HL-60/S4 treated with retinoic acid at 250 ng/mL for 4 days and 3 days (cell line): ENCODE results near the gene DUSP22.
"Not testable (repeated sequence)": the region's sequence is repeated elsewhere in the genome, so short reads cannot be mapped to it uniquely, and the experiment has no call there.

Source experiments
- in situ Hi-C: fragments of 300-500 bp; cut with MboI; formaldehyde crosslinking; loops from 2 replicates; pipeline ENCODE4 v1.7.0; 2022; ENCODE audit warnings: low sequenced_read_pairs

DUSP22 gene

GRCh38 chr6:322940-323729, 30.8 kb downstream of the DUSP22 start:
- in situ Hi-C loops = no loop called here

DNA sequence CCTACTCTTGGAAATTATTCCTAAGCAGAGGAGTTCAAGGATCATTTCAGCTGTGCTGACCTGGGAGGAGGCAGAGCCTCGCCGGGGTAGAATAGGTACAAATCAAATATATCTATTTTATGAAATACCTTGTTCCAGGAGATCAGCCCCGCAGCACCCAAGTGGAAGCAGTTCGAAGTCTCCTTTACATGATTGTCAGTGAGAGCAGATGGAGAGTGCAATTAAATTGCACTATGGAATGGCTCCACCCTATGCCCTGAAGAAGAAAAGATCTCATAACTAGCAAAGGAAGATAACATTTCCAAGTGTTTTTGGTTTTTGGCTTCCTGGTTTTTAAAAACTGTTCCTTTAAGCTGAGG, 31.4 kb downstream of the DUSP22 start:
- in situ Hi-C loops = no loop called here

GRCh38 chr6:324116-324728, 31.9 kb downstream of the DUSP22 start:
- in situ Hi-C loops = no loop called here

- in situ Hi-C loops = no loop called here
These were observed 32.4 kb downstream of the DUSP22 start for GRCh38 chr6:324729-325125.

DNA sequence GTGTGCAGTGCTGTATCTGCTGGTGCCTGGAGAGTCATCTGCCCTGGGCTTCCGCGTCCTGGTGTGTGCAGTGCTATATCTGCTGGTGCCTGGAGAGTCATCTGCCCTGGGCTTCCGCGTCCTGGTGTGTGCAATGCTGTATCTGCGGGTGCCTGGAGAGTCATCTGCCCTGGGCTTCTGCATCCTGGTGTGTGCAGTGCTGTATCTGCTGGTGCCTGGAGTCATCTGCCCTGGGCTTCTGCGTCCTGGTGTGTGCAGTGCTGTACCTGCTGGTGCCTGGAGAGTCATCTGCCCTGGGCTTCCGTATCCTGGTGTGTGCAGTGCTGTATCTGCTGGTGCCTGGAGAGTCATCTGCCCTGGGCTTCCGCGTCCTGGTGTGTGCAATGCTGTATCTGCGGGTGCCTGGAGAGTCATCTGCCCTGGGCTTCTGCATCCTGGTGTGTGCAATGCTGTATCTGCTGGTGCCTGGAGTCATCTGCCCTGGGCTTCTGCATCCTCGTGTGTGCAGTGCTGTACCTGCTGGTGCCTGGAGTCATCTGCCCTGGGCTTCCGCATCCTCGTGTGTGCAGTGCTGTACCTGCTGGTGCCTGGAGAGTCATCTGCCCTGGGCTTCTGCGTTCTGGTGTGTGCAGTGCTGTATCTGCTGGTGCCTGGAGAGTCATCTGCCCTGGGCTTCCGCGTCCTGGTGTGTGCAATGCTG, 33.0 kb downstream of the DUSP22 start:
- in situ Hi-C loops = not testable (repeated sequence)

- in situ Hi-C loops = not testable (repeated sequence)
These were observed 33.8 kb downstream of the DUSP22 start for GRCh38 chr6:326066-326465.

DNA sequence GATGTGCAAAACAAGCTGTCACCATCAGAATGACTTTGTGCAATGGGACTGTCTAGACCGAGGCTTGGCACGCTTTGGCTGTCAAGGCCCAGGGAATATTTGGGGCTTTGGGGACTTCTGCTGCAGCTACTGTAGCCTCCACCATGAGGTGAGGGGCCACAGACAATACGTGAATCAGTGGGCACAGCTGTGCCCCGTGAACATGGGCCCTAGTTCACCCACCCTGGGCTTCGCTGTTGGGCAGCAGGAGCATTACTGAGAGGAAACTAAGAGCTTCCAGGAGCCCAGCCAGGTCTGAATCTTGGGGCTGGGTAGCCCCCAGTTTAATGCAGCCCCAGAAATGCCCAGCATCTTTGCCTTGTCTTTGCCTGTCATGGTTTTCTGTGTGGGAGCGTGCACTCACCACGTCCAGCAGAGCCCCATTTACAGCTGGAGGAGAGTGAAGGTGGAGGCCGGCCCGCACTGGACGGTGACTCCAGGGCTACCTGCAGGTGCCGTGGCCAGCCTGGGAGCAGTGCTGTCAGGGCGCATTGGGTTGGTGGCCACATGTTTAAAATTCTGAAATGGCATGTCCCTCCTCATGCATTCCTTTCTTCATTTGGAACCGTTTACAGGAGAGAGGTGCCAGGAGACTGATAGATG, 34.7 kb downstream of the DUSP22 start:
- in situ Hi-C loops = no loop called here

- in situ Hi-C loops = no loop called here
These were observed 35.3 kb downstream of the DUSP22 start for GRCh38 chr6:327538-328116.

GRCh38 chr6:328136-328670, 35.9 kb downstream of the DUSP22 start:
- in situ Hi-C loops = no loop called here

GRCh38 chr6:328924-329323, 36.6 kb downstream of the DUSP22 start:
- in situ Hi-C loops = no loop called here

GRCh38 chr6:329888-330691, 37.8 kb downstream of the DUSP22 start:
- in situ Hi-C loops = no loop called here

DNA sequence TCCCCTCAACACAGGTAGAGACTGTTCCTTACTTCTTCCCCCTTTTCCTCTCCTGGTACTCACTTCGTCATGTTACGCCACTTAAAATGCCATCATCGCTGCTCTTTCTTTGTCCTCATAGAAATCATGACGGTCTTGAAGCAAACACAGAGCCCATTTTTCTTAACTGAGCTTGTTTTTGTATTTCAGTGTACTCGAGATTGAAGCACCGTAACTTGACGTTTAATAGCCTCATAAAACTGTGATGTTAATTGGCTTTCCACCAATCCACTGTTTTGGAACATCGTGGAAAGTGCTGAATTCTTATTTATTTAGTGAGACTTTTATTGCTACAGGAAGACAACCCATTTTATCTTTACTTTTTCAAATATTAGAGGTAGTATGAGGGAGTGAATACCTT, 38.7 kb downstream of the DUSP22 start:
- in situ Hi-C loops = no loop called here

GRCh38 chr6:331622-332521, 39.6 kb downstream of the DUSP22 start:
- in situ Hi-C loops = no loop called here

DNA sequence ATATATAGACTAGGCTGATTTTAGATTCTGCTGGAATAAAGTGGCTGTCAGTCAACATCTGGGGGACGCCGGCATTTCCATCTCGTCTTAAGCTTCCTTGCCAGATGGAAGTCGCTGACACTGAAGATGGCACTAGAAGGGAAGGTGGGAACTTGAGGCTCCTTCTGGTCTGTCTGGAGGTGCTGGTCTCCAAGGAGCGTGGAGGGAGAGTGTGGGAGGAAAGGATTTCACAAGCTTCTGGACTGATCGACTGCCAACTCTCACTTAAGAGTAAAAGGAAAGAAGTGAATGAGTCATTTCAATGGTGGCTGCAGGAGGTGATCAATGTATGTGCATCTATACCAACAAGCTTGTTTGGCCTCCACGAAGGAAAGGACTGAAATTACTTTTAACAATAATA, 40.4 kb downstream of the DUSP22 start:
- in situ Hi-C loops = no loop called here

GRCh38 chr6:333379-334002, 41.2 kb downstream of the DUSP22 start:
- in situ Hi-C loops = no loop called here

GRCh38 chr6:334536-335510, 42.5 kb downstream of the DUSP22 start:
- in situ Hi-C loops = no loop called here

GRCh38 chr6:335572-335971, 43.3 kb downstream of the DUSP22 start:
- in situ Hi-C loops = no loop called here
